ENCODE results near the gene FAM184B.

The FAM184B gene

DNA sequence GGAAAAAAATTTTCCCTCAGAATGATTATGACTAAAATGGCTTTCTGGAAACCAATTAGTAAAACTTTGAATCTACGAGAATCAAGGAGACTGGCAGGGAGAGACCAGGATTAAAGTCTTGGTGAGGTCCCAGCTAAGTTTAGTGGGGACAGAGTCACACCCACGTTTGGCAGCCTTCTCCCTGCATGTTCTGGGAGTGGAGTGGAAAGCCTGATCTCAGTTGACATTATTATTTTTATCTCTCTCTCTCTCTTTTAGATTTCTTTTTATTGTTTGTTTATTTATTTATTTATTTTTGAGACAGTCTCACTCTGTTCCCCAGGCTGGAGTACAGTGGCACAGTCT, 99.2 kb downstream of the FAM184B start:
- no peak for DNase-seq (ENCODE audit: low spot score)

DNA sequence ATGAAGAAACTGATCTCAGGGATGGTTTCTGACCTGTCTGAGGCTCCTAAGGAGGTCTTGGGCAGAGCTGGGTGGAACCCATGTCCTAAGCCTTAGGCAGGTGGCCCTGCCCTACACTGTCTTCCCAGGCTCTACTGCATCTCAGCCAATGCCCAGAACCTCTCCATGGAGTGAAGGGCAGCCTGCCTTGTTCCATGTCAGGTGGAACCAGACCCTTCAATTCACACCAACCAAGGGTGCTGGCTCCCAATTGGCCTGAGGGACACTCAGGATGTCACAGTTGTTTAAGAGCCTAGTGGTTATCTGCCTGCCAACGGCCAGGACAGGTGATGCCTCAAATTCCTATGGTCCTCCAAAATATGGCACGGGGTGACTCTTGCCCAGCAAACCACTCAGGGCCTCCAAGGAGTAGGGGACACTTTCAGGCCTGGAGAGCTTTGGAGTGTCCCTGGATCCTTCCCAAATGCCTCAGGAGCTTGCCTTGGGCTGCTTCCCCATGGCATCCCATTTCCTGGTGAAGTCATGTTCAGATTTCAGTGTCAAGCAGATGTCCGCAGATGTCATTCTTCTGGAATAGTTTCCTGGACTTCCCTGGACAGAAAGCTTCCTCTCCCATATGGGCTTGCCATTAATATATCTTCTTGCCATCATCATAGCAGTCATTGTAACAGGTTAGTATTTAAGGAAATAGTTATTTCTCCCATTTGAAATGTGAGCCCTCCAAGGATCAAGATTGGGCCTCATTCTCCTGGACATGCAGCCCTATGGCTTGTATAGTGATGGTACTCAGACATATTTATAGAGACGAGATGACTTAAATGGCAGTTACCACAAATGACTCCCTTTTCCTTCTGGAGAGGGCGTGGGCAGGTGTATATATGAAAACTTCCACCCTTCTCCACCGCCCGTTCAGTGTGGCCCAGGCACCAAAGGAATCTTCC, 99.9 kb downstream of the FAM184B start:
- no peak for DNase-seq (ENCODE audit: low spot score)

DNA sequence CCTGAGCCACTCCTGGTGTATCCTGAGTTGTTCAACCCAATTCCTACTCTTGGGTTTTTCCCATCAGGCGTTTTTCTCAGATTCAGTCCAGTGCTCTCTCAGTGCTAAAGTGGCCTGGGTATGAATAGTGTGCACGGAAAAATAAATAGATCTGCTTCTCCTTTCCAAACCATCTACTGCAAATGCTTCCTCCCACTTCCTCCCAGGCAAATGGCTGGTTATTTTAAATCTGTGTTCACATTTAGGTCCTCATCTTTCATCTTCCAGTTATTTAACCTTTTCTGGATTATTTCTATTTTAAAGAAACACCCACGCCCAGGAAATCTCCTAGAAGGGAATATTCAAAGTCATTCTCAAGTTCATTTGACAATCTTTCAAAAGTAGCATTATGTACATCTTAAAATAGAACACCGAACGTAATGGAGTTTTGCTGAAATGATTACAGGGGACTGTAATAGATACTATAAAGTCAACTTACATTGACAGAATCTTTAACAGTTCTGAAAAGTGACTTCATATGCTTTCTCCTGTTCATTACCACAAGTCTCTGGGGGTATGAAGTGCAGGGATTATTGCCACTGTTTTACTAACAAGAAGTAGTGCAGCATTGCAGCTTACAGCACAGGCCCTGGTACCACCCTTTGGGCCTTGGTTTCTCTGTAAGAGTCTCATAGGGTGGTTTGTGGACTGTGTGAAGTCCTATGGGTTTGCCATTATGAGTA, 100.7 kb downstream of the FAM184B start:
- DNase-seq (ENCODE audit: low spot score): no peak

DNA sequence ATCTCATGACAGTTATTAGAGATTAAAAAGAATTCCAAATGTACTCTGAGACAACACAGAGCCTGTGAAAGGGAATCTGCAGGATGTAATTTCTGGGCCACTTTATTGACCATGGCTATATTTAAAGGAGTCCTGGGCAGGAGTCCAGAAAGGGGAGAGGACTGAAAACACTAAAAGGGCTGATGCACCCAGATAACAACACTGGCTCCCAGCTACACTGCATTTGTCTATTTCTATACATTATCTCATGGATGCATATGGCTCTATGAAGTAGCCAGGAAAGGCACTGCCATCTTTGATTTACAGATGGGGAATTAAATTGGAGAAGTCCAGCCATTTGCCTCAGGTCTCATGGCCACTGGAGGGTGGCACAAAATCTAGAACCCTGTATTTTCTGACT, 111.0 kb downstream of the FAM184B start:
- DNase-seq (ENCODE audit: low spot score): no peak

DNA sequence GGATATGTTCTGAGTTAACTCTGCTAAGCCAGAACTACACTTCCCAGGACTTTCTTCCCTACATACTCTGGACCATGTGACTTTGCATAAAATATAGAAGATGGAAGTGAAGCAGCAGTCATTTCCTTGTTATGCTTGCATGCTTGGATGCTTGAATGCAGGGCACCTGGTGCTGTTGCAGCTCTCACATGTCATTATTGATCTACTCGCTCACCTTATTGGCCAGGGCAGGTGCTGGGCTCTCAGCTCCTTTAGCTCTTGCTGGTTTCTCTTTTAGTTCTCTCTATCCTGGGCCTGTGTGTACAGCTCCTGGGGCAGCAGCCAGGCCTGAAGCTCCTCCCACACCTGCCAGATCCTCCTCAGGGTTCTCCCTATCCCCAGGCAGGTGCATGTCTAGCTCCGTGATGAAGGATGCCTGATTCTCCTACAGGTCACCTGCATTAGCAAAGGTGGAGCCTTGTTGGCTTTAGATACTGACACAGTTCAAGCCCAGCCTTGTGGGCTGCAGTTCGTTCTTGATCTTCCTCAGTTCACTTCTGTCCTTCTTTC, 113.7 kb downstream of the FAM184B start:
- peak; percentile 49 for DNase-seq (ENCODE audit: low spot score)

DNA sequence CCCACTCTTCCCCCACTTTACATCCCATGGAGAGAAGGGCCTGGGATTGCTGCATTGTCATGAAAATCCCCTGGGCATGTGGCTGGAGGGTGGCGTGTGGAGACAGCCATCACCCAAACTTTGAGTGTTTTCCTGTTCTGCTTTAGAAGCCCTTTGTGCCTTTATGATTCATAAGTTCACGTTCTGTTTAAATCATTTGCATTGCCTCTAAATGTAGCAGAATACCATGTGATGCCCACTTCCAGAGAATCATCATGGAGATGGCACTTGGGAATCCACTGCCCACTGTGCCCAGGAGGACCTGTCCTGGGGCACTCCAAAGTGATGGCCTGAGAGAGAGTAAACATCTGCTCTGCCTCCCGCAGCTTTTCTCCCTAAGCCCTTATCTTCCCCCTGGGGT, 114.2 kb downstream of the FAM184B start:
- DNase-seq (ENCODE audit: low spot score): no peak

DNA sequence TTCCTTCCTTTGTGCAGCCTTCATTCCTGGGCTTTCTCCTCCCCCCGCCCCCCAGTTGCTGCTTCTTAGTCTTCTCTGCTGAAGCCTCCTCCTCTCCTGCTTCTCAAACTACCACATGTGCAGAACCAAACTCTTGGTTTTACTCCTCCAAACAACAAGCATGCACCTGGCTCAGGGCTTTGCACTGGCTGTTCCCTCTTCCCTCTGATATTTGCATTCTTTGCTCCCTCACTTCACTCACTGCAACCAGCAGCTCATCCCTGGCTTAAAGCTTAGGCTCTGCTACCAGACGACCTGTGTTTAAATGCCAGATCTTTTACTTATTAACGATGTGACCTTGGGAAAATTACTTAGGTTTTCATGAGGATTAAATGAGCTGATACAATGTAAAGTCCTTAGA, 115.6 kb downstream of the FAM184B start:
- no peak for DNase-seq (ENCODE audit: low spot score)

DNA sequence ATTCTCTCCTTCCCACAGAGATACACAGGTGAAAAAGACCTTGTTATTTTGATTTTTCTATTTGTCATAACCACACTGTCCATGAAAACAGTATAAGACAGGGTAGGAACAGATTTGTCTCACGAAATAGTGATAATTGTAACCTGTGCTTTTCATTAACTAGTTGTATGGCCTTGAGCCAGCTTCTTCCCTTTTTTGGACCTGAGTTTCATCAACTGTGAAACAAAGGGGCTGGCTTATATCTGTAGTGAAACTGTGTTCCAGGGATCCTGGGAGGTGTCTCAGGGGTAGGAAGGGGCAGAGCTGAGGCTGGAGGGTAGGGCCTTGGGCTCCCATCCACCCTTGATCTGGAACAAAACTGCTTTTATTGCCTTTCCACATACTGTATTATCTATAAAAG, 116.1 kb downstream of the FAM184B start:
- peak; percentile 54 for DNase-seq (ENCODE audit: low spot score)

DNA sequence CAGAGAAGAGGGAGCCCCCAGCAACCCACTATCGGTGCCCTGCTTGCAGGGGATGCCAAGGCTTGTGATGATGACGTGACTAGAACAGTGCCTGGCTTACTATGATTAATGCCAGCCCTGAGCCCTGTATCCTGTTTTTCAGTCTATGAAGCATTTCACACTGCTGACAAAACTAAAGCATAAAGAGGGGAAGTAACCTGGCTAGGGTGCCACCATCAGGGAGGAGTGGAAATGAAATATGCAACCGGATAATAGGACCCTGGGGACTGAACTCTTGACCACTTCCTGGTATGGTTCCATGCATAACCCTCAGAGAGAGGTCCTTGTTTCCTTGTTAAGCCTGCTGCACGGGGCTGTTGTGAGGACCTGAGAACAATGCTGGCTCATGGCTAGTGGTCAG, 116.7 kb downstream of the FAM184B start:
- peak; percentile 61 for DNase-seq (ENCODE audit: low spot score)

DNA sequence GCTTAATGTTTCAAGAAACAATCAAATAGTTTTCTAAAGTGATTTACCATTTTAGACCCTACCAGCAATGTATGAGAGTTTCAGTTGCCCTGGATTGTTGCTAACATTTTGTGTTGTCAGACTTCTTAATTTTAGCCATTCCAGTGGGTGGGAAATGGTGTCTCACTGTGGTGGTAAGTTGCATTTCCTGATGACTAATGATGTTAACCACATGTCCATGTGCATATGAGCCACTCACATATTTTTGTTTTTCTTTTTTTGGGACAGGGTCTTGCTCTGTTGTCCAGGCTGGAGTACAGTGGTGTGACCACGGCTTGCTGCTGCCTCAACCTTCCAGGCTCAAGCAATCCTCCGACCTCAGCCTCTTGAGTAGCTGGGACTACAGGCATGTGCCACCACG, 118.7 kb downstream of the FAM184B start:
- peak; percentile 55 for DNase-seq (ENCODE audit: low spot score)

DNA sequence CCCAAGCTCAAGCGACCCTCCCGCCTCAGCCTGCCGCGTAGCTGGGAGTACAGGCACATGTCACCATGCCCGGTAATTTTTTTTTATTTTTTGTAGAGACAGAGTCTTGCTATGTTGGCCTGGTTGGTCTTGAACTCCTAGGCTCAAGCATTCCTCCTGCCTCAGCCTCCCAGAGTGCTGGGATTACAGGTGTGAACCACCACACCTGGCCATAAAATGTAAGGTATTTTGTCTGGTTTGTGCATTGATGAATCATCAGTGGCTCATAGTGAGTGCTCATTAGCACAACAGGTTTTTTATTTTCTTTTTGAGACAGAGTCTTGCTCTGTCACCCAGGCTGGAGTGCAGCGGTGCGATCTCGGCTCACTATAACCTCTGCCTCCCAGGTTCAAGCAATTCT, 122.2 kb downstream of the FAM184B start:
- DNase-seq (ENCODE audit: low spot score): peak; percentile 26

DNA sequence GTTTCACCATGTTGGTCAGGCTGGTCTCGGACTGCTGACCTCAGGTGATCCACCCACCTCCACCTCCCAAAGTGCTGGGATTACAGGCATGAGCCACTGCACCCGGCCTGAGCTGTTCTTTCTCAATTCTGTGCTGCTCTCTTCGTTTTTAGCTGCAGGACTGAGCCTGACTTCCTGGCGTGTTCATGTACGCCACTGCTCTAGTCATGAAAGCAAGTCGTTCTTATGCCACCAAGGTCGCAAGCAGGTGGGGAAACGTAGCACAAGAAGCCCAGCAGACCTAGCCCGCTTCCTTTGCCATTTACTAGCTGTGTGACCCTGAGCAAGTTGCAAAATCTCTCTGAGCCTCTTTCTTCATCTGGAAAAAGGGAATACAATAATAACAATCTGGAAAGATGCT, 123.6 kb downstream of the FAM184B start:
- no peak for DNase-seq (ENCODE audit: low spot score)

DNA sequence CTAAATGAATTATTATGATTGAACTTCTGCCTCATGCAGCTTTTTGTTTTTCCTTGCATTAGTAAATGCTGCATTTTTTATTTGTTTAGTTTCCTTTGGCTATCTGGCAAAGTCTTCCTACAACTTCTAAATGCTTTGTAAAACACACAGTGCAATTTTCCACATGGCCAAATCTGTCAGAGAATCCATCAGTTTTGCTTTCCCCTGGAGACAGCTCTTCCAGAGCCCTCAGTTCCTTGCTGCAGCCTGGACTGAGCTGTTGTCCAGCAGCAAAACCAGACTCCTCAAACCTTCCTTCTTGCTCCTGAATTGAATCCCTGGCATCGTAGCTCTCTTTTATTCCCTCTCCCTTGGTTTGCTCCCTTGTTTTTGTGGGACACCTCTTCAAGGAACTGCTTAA, 124.3 kb downstream of the FAM184B start:
- DNase-seq (ENCODE audit: low spot score): no peak

DNA sequence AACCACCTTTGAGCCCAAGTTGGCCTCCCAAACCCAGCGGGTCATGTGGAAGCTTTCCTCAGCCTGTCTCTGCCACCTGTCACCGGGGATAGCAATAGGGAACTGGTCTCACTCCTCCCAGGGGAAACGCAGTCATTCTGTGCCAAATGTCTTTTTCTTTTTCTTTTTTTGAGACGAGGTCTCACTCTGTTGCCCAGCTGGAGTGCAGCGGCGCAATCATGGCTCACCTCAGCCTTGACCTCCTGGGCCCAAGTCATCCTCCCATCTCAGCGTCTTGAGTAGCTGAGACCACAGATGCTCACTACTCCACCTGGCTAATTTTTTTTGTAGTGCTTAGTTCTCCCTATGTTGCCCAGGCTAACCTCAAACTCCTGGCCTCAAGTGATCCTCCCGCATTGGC, 126.7 kb downstream of the FAM184B start:
- no peak for DNase-seq (ENCODE audit: low spot score)

DNA sequence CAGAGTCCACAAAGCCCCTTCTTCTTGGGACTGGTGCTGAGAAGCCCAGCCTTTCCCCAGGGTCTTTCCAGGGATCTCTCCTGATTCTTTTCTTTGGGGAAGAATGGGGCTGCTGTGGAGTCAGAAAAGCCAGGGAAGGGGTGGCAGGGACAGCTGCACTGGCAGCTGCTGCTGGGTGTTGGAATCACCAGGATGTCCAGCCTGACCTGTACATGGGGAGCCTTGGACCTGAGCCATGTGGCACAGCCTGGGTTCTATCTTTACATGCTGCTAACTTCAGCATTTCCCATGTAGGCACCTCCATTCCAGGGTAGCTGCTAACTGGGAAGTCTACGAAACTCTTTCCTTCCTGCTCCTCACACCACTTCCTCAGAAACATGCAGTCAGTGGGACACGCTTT, 131.0 kb downstream of the FAM184B start:
- no peak for DNase-seq (ENCODE audit: low spot score)

DNA sequence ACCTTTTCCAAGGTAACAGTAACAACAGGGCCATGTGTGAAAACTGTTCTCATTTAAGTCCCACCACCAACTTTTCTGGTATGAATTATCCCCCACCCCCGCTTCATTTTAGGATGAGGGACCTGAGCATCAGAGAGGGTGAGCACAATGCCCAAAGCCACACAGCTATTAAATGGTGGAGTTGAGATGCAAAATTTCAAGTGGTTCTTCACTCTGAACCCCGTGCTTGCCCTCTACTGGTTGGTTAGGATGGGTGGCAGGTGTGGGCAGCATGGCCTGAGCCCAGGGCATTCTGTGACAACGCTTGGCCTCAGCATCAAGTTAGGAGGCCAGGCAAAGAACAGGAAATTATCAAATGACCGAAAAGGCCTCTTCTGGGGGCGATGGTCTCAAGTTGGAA, 133.5 kb downstream of the FAM184B start:
- no peak for DNase-seq (ENCODE audit: low spot score)

DNA sequence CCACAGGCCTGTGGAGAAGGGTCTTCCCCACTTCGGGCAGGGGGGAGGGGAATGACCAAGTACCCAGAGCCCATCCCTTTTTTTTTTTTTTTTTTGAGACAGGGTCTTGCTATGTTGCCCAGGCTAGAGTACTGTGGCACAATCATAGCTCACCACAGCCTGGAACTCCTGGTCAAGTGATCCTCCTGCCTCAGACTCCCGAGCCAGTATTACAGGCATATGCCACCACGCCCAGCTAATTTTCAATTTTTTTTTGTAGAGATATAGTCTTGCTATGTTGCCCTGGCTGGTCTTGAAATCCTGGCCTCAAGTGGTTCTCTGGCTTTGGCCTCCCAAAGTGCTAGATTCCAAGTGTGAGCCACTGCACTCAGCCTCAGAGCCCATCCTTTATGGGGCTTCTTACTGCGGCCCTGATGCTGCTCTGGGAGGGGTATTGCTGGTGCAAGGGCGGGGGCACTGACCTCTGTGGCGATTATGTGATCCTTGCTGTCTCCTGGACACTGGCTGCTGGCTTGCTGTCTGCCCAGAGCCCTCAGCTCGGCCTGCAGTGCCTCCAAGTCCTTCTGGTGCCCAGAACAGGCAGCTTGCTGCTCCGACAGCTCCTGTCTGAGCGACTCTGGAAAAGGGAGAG, 134.1 kb downstream of the FAM184B start:
- DNase-seq (ENCODE audit: low spot score): no peak

DNA sequence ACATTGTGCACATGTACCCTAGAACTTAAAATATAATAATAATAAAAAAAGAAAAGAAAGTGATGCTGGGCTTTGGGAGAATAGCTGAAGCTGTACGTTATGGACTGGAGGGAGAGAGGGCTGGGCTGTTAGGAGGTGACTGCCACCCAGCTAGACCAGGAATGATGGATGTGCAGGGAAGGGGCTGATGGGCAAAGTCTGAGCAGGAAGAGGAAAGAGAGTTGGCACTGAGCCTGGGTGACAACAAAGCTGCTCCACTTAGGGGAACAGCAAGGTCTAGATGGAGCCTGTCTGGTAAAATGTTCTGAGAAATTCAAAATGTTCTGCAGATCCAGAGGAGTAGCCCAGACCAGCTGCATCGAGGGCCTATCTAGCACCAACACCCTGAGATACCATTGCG, 134.7 kb downstream of the FAM184B start:
- DNase-seq (ENCODE audit: low spot score): no peak

DNA sequence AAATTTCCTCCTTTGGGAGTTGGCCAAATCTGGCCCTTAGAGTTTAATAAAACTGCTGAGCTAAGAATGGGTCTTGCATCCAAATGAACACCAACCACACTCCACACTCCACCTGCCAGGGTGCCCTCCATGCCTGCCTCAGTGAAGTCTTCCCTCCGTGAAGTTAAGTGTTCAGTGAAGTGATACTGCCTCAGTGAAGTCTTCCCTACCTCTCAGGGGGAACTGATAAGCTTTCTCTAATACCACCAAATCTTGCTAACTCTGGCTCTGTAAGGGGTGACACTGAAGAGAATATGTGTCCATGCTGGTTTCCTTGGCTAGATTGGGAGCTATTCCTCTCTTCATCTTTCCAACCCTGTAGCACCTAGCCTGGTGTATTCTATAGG, 139.0 kb downstream of the FAM184B start:
- no peak for DNase-seq (ENCODE audit: low spot score)

DNA sequence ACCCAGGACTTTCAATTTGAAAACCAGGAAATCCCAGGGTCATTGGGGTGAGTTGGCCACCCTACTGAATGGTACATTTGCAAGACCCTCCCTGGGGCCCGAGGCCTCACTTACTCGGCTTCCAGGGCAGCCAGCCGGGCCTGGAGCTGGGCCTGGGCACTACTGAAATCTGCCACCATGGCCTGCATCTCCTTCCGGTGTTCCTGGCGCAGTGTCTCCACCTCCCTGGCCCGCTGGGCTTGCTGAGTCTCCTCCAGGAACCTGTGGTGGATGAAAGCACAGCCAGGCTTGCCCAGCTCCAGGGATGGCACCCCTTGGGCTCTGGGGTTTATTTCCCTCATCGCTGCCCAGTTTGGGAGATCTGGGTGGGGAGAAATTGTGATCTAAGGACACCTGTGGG, 142.3 kb downstream of the FAM184B start:
- DNase-seq (ENCODE audit: low spot score): no peak

DNA sequence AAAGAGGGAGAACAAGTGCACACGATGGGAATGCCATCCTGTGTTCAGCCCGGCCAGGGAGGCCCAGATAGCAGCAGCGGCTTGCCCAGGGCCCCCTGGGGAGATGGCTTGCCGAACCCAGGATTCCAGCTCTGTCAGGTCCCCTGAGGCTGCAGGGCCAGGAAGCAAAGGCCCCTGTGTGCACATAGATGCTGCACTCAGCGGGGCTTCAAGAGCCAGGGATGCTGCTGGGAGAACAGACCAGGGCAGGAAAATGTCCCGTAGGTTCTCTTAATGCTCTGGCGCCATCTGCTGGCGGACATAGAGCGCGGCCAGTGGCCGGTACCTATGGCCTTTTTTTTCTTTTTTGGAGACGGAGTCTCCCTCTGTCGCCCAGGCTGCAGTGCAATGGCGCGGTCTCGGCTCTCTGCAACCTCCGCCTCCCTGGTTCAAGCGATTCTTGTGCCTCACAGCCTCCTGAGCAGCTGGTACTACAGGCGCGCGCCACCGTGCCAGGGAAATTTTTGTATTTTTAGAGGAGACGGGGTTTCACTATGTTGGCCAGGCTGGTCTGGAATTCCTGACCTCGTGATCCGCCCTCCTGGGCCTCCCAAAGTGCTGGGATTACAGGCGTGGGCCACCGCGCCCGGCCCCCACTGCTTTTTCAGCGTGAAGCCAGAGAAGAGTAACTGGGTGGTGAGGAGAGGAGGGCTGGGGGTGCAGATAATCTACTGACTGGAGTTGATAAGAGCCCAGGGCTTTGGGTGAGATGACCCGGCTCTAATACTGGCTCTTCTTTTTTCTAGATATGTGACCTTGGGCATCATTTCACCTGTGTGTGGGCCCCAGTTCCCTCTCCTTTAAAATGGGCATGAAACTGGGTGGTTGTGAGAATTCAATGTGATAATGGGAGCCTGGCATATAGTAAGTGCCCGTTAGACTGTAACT, 144.5 kb downstream of the FAM184B start:
- peak; percentile 74 for DNase-seq (ENCODE audit: low spot score)

DNA sequence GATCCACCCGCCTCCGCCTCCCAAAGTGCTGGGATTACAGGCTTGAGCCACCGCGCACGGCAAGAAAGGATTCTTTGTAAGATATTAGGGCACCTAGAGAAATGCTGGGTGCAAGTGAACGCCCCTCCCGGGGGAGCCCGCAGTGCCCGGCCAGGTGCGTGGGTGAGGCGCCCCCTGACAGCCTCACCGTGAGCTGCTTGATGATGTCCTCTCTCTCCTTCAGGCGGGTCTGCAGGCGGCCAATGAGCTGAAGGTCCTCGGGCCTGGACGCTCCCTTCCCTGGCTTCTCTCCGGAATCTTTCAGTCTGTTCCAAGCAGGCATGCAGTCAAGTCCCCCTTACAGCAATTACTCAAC, 145.1 kb downstream of the FAM184B start:
- no peak for DNase-seq (ENCODE audit: low spot score)
